ENCODE results near the gene TFR2. TPM values are rescaled to one million over a fixed set of nuclear protein-coding genes. Genes with fewer than 3 reads are reported as not detected.

TFR2 gene
- total and polyA plus RNA-seq, 5 experiments from 2014 or later, result 0.51 to 5.9 (median 1.3) TPM

DNA sequence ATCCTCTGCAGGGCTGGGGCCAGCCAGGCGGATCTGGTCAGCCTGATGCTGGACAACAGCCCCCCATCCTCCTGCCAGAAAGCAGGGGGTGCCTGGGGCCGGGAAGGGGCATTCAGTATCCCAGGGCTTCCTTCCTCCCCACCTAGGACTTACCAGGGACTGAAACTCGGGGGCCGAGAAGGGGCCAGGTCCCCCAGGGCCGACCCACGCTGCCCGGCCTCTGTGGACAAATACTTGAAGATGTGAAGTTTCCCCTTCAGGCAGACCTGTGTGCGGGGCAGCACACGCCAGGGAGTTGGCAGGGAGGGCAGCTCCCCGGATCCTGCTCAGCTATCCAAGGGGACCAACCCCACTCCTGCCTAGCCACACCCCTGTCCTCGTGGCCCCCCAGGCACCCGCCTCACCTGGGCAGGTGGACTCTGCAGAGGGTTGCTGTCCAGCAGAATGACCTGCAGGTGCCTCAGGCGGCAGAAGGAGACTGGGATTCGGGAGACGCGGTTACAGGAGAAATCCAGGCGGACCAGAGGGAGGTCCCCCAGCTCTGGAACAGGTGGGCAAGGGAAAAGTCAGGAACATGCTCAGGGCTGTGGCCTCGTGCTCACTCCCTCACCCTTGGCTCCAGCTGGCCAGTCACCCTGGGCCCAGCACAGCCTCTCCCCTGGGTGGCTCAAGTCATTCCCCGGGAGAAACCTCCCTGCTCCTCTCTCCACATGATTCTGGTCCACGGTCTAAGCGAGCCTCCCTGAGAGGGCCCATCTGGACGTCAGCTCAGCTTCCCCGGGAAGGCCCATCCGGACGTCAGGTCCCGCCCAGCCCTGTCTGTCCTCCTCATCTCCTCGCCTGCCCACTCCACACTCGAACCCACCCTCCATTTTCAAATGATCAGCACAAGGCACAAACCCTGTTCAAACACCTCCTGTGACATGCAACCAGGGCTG lies 62.8 kb downstream of the TFR2 start:
- POLR2A ChIA-PET, result interaction anchor here (0.7 to 3.4 kb wide), 6 partner anchors 7 to 104 kb away, joined by 3 to 30 read pairs (median 4); partner anchors contain the start of genes FBXO24 and LRCH4
- DNase-seq, result no peak
- Mint-ChIP-seq H3K9me3 (no peaks in the 10 kb centered on the region), H3K36me3 (peaks cover 0 to 42% (median 10%) of the 10 kb centered on the region in 3 donors), H3K27me3 (no peaks in the 10 kb centered on the region), H3K27ac (peak overlapping the region in 4 of 10 donors; percentile 41 to 65 (median 52)), H3K4me1 (peaks cover 7 to 31% (median 19%) of the 10 kb centered on the region in 4 donors), H3K4me3 (no peak overlapping the region)
- no peak for ATAC-seq

DNA sequence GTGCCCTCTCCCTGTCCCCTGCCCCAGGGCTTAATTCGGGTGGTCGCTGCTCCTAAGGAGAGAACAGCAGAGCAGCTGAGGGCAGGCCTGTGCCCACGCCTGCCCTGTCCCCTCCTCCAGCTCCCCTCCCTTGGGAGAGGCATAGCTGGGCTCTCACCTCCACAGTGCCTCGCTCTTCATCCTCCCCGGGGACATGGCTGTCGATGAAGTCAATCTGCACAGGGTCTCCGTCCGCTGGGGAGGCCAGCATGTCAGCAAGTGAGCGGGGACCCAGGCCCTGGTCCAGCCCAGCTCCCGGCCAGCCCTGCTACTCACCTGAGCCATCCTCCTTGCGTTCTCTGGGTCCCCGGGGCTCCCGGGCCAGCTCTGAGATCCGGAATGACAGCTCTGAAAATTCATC lies 63.8 kb downstream of the TFR2 start:
- POLR2A ChIA-PET, result interaction anchor here (0.5 to 3.4 kb wide), 5 partner anchors 8 to 103 kb away, joined by 3 to 30 read pairs (median 3); partner anchors contain the start of genes FBXO24 and LRCH4
- Mint-ChIP-seq H3K36me3 (peaks cover 0 to 47% (median 10%) of the 10 kb centered on the region in 3 donors), H3K4me3 (no peak overlapping the region), H3K4me1 (peaks cover 3 to 25% (median 12%) of the 10 kb centered on the region in 4 donors), H3K27ac (no peak overlapping the region), H3K27me3 (no peaks in the 10 kb centered on the region), H3K9me3 (no peaks in the 10 kb centered on the region)
- ATAC-seq (no peak), DNase-seq (no peak)

DNA sequence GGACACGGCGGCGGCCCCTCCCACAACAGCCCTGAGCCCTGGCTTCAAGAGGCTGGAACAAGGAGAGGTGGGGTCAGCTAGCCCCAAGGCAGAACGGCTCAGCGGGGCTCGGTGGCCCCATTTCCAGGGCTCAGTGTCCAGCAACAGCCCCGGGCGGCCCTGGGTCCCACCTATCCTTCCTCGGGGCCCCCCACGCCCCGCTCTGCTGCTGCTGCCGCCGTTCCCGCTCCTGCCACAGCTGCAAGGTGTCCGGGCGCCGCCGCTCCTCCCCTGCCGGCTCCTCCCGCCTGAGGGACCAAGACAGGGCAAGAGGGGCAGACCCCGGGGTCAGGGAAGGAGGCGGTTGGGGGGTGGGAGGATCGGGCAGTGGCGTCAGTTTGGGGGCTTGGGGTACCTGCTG lies 64.2 kb downstream of the TFR2 start:
- Mint-ChIP-seq H3K36me3 (peaks cover 0 to 49% (median 10%) of the 10 kb centered on the region in 3 donors), H3K4me1 (peaks cover under 1 to 26% (median 12%) of the 10 kb centered on the region in 4 donors), H3K27me3 (no peaks in the 10 kb centered on the region), H3K9me3 (no peaks in the 10 kb centered on the region), H3K27ac (no peak overlapping the region), H3K4me3 (no peak overlapping the region)
- DNase-seq, result no peak
- POLR2A ChIA-PET, result interaction anchor here (0.5 to 3.4 kb wide), 6 partner anchors 8 to 103 kb away, joined by 3 to 30 read pairs (median 3); partner anchors contain the start of genes FBXO24 and LRCH4
- ATAC-seq, result no peak

GRCh38 chr7:100576384-100576993 lies 64.9 kb downstream of the TFR2 start:
- ATAC-seq, result no peak
- Mint-ChIP-seq H3K9me3 (no peaks in the 10 kb centered on the region), H3K4me1 (peaks cover 5 to 32% (median 17%) of the 10 kb centered on the region in 4 donors), H3K27me3 (no peaks in the 10 kb centered on the region), H3K36me3 (peaks cover 0 to 48% (median 8%) of the 10 kb centered on the region in 3 donors), H3K27ac (peak overlapping the region in 3 of 10 donors; percentile 27 to 81 (median 36)), H3K4me3 (no peak overlapping the region)
- POLR2A ChIA-PET, result interaction anchor here (0.7 to 3.4 kb wide), 4 partner anchors 9 to 104 kb away, joined by 3 to 30 read pairs (median 3); partner anchors contain the start of genes FBXO24 and LRCH4
- no peak for DNase-seq

DNA sequence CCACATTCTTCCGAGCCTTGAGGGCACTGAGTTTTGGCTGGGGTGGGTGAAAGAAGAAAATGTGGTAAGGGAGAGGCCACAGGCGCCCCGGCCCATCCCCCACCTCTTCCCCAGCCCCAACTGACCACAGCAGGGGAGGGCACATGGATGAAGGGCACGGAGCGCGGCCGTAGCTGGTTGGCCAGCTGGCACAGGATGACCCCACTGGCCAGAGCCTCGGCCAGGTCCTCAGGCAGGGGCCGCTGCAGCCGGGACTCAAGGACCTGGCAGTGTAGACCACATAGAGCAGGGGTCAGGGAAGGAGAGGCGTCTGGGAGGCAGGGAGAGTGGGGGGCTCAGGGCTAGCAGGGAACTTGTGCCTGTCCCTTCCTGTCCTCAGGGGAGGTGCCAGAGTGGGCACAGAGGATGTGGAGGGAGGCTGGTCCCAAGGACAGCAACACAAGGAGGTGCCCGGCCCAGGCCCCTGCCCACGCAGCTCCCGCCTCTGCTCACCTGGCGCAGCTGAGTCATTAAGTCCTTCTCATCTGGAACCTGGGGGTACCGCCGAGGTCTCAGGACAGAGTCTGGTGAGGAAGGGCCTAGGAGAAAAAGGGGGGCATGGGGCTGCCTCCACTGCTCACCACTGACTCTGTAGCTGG lies 65.5 kb downstream of the TFR2 start:
- Mint-ChIP-seq H3K9me3 (no peaks in the 10 kb centered on the region), H3K27ac (peak overlapping the region in 3 of 10 donors; percentile 36 to 81 (median 56)), H3K4me3 (no peak overlapping the region), H3K27me3 (no peaks in the 10 kb centered on the region), H3K36me3 (peaks cover 0 to 48% (median 8%) of the 10 kb centered on the region in 3 donors), H3K4me1 (peaks cover 5 to 33% (median 23%) of the 10 kb centered on the region in 4 donors)
- no peak for ATAC-seq
- POLR2A ChIA-PET, result interaction anchor here (3.4 kb wide), 1 partner anchor 9 kb away, joined by 30 read pairs; the partner anchor contains the start of genes FBXO24 and LRCH4
- DNase-seq, result no peak

DNA sequence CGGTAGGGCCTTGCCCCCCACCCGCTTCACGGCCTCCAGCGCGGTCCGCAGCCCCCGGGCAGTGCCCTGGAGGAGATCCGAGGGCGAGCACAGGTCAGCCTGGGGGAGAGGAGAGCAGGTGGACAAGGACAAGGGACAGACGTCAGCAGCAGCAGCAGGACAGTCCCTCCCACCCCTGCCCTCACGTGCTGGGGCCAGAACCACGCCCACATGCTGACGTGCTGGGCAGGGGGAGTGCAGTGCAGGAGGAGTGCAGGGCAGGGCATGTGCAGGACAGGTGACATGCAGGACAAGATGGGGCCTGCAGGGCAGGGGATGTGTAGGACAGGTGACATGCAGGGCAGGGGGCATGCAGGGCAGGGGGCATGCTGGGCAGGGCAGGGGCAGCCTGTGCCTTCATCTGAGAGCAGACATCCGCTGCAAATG lies 66.1 kb downstream of the TFR2 start:
- no peak overlapping the region for H3K4me3 Mint-ChIP-seq
- H3K27ac Mint-ChIP-seq, result peak overlapping the region in 2 of 10 donors; percentile 11 to 67
- H3K4me1 Mint-ChIP-seq, result peaks cover 5 to 36% (median 27%) of the 10 kb centered on the region in 4 donors
- ATAC-seq, result no peak
- peaks cover 0 to 48% (median 8%) of the 10 kb centered on the region in 3 donors for H3K36me3 Mint-ChIP-seq
- H3K27me3 Mint-ChIP-seq, result no peaks in the 10 kb centered on the region
- POLR2A ChIA-PET, result interaction anchor here (1.2 to 11.9 kb wide), 3 partner anchors 10 to 64 kb away, joined by 3 to 333 read pairs (median 30); partner anchors contain the start of genes FBXO24 and LRCH4
- no peak for DNase-seq
- H3K9me3 Mint-ChIP-seq, result no peaks in the 10 kb centered on the region

- peak overlapping the region in 1 of 10 donors; percentile 14 for H3K4me3 Mint-ChIP-seq
- peaks cover 0 to 48% (median 6%) of the 10 kb centered on the region in 3 donors for H3K36me3 Mint-ChIP-seq
- H3K27me3 Mint-ChIP-seq, result no peaks in the 10 kb centered on the region
- DNase-seq (no peak), ATAC-seq (no peak)
- no peaks in the 10 kb centered on the region for H3K9me3 Mint-ChIP-seq
- peaks cover 5 to 39% (median 28%) of the 10 kb centered on the region in 4 donors for H3K4me1 Mint-ChIP-seq
- POLR2A ChIA-PET, result interaction anchor here (0.6 to 11.9 kb wide), 3 partner anchors 11 to 131 kb away, joined by 3 to 333 read pairs (median 3); partner anchors contain the start of genes FBXO24 and LRCH4
- peak overlapping the region in 3 of 10 donors; percentile 11 to 57 (median 52) for H3K27ac Mint-ChIP-seq
Observed at GRCh38 chr7:100574362-100575205, 66.8 kb downstream of the TFR2 start.

DNA sequence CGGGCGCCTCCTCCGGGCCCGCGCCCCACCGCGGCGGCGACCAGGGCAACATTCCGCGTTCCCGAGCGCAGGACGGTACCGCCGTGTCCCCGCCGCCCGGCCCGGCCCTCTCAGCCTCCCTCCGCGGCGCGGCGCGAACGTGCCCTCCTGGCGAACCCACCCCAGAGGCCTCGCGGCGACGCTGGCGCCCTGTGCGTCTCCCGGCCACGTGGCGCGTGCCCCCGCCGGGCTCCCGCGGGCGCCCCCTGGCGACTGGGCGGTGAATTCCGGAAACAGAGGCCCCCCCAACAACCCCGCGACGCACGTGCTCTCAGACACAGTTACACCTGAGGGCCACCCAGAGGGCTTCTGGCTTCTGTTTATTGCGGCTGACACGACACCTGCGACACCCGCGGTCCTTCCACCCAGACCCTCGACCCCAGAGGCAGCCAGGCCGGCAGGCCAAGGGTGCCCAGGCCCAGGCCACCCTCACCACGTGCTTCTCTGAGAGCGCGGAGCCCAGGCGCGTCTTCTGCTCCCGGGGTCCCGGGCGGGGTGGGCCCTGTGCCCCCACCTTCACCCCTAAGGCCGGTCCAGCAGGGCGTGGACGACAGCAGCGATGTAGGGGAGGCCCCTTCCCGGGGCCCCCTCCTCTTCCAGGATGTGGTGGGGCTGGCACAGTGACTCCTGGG lies 67.5 kb downstream of the TFR2 start, which contains the start of gene SAP25:
TSS of gene SAP25 (minus strand) at position 210 of the 671 bp plus-strand sequence. CDS start at position 52, 158 bp downstream.
- ATAC-seq (no peak), DNase-seq (no peak)
- peaks cover 9 to 42% (median 35%) of the 10 kb centered on the region in 4 donors for H3K4me1 Mint-ChIP-seq
- peak within 1 kb of the TSS in 1 of 10 donors; percentile 14 for H3K4me3 Mint-ChIP-seq
- peaks cover 0 to 45% (median 4%) of the 10 kb centered on the region in 3 donors for H3K36me3 Mint-ChIP-seq
- no peaks in the 10 kb centered on the region for H3K27me3 Mint-ChIP-seq
- no peaks in the 10 kb centered on the region for H3K9me3 Mint-ChIP-seq
- POLR2A ChIA-PET, result interaction anchor here (0.6 to 11.9 kb wide), 4 partner anchors 12 to 131 kb away, joined by 3 to 333 read pairs (median 4); partner anchors contain the start of genes FBXO24, LRCH4 and MOSPD3
- H3K27ac Mint-ChIP-seq, result peak within 1 kb of the TSS in 2 of 10 donors; percentile 52 to 57

DNA sequence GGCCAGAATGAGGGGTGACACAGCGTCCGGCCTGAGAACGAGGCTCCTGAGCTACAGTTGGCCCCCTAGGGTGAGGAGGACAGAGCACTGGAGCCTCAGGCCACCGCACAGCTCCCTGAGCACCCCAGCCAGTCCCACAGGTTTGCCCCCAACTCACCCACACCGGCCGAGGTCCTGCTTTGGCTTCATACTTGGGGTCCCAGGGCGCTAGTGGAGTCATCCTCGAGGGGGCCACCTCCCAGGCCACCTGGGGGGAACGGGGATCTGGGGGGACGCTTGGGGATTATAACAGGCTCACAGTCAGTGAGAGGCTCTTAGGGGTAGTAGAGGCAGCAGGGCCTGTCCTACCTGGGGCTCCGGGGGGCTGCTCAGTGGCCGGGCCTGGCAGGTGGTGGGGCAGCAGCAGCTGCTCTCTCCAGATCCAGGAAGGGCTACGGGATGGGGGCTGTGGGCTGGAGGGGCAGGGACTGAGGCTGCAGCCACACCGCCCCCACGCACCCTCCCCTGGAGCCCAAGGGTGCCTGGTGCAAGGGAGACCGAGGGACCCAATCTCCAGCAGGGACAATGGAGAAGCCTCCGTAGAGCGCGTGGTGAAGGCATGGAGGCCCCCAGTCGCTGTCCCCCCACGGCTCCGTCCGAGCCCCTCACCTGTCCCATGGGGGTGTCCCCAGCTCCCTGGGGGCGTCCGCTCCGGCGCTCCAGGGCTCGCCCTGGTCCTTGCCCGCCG lies 68.2 kb downstream of the TFR2 start:
- peaks cover 13 to 49% (median 41%) of the 10 kb centered on the region in 4 donors for H3K4me1 Mint-ChIP-seq
- POLR2A ChIA-PET, result interaction anchor here (0.9 to 11.9 kb wide), 3 partner anchors 12 to 133 kb away, joined by 4 to 333 read pairs (median 4); partner anchors contain the start of genes FBXO24, LRCH4, MOSPD3 and POP7
- ATAC-seq (no peak), DNase-seq (no peak)
- H3K27me3 Mint-ChIP-seq, result no peaks in the 10 kb centered on the region
- H3K36me3 Mint-ChIP-seq, result peaks cover 0 to 41% (median 3%) of the 10 kb centered on the region in 3 donors
- no peaks in the 10 kb centered on the region for H3K9me3 Mint-ChIP-seq
- no peak overlapping the region for H3K4me3 Mint-ChIP-seq
- H3K27ac Mint-ChIP-seq, result no peak overlapping the region
